GM18517 (cell line): ENCODE results near the gene MLH1.
"Not testable (repeated sequence)": the region's sequence is repeated elsewhere in the genome, so short reads cannot be mapped to it uniquely, and the experiment has no call there.

Experiments used
- ATAC-seq: cut with Tn5 transposase; IDR thresholded peaks from one replicate; pipeline ENCODE4 v1.9.1; 2021; ENCODE audit warnings: mild to moderate bottlenecking, moderate library complexity; ENCODE audit not compliant: unreplicated experiment

MLH1 gene

DNA sequence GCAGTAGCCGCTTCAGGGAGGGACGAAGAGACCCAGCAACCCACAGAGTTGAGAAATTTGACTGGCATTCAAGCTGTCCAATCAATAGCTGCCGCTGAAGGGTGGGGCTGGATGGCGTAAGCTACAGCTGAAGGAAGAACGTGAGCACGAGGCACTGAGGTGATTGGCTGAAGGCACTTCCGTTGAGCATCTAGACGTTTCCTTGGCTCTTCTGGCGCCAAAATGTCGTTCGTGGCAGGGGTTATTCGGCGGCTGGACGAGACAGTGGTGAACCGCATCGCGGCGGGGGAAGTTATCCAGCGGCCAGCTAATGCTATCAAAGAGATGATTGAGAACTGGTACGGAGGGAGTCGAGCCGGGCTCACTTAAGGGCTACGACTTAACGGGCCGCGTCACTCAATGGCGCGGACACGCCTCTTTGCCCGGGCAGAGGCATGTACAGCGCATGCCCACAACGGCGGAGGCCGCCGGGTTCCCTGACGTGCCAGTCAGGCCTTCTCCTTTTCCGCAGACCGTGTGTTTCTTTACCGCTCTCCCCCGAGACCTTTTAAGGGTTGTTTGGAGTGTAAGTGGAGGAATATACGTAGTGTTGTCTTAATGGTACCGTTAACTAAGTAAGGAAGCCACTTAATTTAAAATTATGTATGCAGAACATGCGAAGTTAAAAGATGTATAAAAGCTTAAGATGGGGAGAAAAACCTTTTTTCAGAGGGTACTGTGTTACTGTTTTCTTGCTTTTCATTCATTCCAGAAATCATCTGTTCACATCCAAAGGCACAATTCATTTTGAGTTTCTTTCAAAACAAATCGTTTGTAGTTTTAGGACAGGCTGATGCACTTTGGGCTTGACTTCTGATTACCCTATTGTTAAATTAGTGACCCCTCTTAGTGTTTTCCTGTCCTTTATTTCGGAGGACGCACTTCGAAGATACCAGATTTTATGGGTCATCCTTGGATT, at the start of gene MLH1:
TSS of gene MLH1 (plus strand) at position 193 of the 958 bp plus-strand sequence. CDS start at position 223, 30 bp downstream.
- ATAC-seq: peak; percentile 96

DNA sequence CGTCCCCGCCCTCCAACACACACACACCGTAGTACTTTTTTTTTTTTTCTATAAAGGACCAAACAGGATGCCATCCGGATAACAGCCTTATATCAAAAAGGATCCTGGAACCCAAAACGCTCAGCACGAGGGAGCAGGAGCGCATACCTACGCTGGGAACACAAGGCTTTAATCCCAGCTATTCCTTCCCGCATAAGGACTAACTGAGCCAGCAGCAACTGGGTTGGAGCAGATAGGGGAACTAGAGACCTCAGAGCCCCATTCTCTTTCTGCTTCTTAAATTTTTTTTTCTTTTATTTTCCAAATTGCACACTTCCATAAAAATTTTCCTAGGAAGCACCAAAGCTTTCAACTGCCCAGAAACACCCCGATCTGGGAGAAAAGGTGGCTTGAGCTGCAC, 49.7 kb upstream of the MLH1 start:
- no peak for ATAC-seq

DNA sequence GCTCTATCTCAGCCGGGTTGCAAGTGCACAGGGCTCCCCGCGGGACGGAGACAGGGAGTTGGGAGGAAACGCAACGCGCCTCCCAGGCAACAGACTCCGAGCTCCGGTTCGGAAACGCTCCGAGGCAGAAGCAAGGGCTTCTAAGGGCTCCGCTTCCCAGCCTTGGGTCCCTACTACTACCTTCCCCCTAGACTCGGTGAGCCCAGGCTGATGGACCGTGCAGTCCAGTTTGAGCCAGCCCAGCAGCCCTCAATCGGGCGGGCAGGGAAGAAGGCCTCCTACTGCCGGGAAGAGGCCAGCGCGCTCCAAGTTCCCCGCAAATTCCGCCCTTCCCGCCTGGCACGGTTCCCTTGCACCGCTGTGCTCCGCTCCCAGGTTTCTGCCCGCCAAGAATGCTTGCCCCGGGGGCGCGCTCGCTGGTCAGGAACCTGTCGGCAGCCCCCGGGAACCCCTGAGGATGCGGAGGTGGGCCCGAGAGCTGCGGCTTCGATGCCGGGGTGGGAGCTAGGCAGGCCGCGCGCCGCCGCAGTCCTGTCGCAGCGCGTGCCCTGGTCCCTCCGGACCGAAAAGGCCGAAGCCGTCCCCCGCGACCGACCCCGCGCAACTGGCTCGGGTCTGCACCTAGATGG, 49.2 kb upstream of the MLH1 start:
- peak; percentile 66 for ATAC-seq

DNA sequence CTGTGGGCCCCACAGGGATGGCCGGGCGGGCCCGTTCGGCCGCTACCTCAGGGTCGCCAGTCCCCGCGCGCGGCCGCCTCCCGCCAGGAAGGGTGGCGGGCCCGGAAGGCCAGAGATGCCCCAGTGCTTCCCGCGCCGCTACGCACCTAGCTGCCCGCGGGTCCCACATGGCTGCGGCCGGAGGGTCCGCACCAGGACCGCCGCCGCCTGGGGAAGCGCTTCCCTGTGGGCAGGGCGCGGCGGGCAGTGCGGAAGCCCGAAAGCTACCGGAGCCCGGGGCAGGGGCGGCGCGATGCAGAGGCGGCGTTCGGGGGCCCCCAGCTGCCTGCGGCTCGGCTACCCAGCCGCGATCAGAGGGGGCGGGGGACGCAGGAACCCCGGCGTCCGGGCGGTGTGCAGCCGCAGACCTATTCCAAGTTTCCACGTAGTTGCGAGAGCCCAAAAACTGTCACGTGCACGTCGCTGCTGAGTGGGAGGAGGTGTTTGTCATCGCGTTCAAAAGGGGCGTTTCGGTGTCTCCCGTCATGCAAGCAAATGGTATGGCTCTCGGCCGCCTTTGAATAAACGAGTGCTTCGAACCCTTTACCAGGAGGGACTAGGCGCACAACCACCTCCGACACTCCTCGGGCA, 48.6 kb upstream of the MLH1 start, which contains the start of gene TRANK1:
TSS of gene TRANK1 (minus strand) at position 414 of the 630 bp plus-strand sequence. CDS start at position 169, 245 bp downstream.
- ATAC-seq: peak; percentile 74

DNA sequence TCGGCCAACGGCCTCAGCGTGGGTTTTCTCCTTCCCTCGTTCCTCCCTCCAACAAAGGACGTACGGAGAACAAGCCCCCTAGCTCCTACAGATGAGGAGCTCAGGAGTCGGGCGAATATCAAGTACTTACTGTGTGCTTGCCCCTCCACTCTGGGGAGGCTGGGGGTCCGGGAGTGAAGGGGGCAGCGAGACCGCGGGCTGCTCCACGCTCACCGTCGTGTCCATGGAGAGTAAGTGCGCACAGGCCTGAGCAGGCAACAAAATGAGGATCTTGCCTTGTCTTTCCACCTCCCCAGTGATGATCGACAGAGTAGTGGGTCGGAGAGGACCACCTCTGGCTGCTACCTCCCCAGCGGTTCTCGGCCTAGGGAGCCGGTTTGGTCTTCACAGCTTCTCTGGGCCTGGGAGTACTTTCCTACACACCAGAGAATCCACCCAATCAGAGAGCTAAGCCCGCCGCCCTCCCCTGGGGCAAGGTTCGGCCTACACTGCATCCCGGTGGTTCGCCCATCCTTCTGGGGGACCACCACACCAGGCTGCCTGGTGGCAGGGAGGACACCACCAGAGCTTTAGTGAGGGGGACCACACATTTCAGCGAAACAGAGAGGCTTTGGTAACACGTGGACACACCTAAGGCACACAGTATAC, 47.9 kb upstream of the MLH1 start:
- no peak for ATAC-seq

DNA sequence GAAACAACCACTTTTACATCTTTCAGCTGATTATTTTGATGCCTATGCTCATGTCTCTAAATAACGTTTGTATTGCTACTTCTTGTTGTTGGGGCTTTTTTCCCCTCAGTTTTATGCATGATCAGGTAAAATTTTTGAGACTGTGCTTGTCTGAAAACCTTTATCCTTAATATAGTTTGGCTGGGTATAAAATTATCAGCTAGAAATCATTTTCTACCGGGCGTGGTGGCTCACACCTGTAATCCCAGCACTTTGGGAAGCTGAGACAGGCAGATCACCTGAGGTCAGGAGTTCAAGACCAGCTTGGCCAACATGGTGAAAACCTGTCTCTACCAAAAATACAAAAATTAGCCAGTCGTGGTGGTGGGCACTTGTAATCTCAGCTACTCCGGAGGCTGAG, 45.5 kb upstream of the MLH1 start:
- ATAC-seq: not testable (repeated sequence)

DNA sequence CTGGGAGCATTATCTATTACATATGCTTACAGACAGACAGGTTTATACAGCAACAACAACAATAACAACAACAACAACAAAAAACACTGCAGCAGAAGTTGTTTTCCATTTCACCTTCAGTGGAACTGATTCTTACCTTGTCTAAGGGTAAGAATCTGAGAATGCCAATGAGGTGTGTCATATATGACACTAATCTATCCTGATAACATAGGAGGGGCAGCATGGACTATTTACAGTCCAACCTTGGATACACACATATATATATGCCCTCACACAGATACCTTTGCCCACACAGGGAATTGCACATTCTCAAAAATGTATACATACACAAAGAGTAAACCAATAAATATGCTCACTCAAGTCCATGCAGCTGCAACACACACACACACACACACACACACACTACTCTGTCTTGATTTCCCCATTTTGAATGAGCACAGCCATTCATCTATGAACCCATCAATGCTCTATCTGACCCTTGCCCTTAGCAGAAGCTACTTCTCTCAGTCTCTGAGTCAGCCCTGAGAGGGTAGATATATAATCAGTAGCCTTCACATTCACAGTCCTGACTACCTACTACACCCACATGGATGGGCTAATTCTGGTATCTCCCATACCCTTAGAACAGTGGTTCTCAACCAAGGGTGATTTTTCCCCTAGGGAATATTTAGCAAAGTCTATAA, 38.7 kb upstream of the MLH1 start:
- ATAC-seq: no peak

DNA sequence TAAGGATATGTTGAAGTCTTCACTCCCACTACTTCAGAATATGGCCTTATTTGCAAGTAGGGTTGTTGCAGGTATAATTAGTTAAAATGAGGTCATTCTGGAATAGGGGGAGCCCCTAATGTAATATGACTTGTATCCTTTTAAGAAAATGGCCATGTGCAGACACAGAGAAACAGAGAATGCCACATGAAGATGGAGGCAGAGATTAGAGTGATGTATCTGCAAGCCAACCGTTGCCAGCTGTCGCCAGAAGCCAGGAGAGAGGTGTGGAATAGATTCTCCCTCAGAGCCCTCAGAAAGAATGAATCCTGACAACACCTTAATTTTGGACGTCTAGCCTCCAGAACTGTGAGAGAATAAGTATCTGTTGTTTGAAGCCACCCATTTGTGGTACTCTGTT, 37.2 kb upstream of the MLH1 start:
- no peak for ATAC-seq

DNA sequence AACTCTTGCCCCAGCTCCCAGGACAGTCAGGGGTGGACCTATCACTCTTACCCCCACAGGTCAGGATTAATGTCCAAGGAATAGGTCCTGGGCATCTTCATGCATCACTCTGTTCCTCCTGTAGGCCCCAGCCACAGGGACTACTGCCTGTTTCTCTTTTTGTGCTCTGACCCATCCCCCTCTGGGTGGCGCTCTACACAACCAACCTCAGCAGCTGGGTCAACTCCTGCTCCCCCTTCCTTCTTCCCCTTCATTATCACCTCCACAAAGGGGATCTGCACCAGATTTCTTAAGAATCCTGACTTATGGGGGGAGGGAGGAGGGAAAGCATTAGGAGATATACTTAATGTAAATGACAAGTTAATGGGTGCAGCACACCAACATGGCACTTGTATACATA, 36.3 kb upstream of the MLH1 start:
- no peak for ATAC-seq

DNA sequence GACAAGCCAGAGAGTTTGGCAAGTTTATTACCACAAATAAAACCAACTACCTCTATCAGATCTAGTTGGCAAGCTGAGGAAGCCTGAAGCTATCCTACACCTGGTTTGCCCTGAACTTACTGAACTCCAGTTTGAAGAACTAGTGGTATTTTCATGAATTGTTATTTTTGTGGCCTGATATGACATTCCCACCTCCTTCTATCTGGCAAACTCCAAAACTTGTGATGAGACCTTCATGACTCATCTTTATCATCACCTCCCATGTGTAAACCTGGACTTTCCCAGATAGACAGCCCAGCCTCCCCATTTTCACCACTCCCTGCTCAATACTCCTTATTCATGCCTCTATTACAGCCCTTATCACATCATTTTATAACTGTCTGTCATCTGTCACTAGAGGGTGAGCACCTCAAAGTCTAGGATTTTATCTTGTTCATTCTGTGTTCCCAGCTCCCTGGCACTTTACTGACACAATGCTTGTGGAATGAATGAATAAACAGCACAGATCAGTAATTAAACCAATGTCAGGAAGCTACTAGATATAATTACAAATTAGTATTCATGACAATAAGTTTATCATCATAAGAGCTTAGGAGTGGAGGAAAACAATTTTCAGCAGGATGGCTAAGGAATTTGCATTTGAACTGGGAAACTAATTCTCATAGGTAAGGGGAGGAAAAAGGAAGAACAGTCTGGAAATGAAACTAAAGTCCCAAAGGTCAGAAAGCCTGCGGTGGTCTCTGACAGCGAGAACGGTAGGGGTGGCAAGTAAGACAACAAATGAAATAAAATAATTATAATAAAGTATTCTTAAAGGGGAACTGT, 35.2 kb upstream of the MLH1 start:
- ATAC-seq: no peak

DNA sequence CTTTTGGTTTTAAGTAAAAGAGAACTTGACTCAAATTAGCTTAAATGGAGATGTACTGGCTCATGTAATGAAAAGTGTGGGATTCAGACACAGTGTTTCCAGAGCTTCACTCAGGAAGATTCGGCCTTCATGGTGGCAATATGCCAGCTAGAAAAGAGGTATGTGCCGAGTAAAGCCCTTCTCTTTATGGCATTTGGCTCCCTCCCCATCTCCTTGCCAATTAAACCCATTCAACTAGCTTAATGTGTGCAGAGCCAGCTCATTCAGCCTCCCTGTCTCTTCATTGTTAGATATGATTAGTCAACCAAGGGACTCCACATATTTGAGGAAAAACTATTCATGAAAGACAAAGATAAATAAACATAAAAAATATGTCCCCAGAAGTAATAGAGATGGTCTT, 33.5 kb upstream of the MLH1 start:
- no peak for ATAC-seq

DNA sequence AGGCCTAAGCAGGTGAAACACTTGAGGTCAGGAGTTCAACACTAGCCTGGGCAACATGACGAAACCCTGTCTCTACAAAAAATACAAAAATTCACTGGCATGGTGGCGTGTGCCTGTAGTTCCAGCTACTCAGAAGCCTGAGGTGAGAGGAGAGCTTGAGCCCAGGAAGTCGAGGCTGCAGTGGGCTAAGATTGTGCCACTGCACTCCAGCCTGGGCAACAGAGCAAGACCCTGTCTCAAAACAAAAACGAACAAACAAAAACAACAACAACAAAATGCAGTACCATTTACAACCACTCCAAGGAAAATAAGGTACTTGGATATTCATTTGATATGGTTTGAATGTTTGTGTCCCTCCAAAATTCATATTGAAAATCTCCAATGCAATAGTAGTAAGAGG, 32.8 kb upstream of the MLH1 start:
- no peak for ATAC-seq

DNA sequence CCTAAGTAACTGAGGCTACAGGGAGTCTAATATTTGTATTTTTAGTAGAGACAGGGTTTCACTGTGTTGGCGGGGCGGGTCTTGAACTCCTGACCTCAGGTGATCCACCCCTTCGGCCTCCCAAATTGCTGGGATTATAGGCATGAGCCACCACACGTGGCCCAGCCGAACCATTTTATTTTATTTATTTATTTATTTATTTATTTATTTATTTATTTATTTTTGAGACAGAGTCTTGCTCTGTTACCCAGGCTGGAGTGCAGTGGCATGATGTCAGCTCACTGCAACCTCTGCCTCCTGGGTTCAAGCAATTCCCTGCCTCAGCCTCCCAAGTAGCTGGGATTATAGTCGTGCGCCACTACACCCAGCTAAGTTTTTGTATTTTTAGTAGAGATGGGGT, 30.3 kb upstream of the MLH1 start:
- ATAC-seq: not testable (repeated sequence)

DNA sequence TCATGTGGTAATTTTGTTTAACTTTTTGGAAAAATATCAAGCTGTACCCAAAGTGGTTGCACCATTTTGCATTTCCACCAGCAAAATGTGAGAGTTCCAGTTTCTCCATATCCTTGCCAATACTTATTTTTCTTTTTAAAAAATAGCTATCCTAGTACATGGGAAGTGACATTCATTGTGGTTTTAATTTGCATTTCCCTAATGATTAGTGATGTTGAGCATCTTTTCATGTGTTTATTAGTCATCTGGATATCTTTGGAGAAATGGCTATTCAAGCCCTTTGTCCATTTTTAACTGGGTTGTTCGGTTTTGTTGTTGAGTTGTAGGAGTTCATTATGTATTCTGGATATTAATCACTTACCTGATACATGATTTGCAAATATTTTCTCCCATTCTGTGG, 29.0 kb upstream of the MLH1 start:
- no peak for ATAC-seq

DNA sequence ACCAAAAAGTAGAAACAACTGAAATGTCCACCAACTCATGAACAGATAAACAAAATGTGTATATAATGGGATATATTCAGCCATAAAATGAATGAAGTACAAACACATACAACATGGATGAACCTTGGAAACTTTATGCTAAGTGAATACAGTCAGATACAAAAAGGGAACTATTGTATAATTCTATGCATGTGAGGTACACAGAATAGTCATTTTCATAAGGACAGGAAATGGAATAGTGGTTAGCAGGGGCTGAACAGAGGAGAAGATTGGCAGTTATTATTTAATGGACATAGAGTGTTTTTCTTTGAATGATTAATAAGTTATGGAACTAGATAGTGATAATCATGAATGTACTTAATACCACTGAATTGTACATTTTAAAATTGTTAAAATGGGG, 28.5 kb upstream of the MLH1 start:
- no peak for ATAC-seq

DNA sequence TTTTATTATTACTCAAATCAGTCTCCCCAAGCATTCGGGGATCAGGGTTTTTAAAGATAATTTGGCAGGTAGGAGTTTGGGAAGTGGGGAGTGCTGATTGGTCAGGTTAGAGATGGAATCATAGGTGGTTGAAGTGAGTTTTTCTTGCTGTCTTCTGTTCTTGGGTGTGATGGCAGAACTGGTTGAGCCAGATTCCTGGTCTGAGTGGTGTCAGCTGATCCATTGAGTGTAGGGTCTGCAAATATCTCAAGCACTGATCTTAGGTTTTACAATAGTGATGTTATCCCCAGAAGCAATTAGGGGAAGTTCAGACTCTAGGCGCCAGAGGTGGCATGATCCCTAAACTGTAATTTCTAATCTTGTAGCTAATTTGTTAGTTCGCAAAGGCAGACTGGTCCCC, 27.9 kb upstream of the MLH1 start:
- no peak for ATAC-seq

DNA sequence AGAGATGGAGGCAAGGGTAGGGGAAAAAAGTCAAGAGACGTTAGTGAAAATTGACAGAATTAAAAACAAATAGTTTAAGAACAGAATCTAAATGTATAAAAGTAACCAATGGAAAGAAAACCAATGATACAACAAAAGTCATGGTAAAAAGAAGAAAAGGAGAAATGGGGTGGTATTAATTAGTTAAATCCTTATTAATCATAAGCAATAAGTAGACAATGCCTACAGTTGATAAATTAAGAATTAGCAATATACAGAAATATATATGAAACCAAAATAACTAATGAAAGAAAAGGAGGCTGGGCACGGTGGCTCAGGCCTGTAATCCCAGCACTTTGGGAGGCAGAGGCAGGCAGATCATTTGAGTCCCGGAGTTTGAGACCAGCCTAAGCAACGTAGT, 24.2 kb upstream of the MLH1 start:
- ATAC-seq: no peak

DNA sequence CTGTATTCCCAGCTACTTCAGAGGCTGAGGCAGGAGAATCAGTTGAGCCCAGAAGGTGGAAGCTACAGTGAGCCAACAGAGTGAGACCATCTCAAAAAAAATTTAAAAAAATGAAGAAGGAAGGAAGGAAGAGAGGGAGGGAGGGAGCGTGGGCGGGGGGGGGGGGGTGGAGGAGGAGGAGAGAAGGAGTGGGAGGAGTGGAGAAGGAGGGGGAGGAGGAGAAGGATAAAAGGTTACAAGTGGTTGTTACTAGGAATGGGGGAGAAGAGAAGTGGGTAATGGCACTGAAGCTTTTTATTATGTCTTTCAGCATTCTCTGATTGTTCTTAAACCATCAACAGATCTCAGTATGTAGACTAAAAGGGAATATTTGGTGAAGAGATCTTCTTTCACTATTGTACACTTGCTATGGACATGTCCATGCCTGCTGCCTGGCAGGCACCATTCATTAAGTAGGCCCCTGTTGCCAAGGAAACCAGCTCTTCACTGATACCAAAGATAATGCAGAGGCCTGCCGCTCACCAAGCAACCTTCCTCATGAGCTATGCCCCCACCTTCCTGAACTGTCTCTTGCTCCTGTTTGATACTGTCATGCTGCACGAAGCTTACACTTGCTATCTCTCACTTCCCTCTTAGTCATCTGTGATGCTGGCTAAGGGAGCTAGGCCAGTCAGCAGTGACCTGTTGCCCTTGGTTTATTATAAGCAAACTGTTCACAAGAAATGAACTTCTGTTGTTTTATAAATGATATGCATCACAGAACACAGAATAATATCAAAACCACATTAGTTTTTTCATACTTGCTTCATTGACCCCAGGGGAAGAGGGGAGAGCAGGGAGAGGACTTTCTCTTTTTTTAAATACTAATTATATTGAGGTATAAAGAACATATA, 23.5 kb upstream of the MLH1 start:
- ATAC-seq: peak; percentile 100

DNA sequence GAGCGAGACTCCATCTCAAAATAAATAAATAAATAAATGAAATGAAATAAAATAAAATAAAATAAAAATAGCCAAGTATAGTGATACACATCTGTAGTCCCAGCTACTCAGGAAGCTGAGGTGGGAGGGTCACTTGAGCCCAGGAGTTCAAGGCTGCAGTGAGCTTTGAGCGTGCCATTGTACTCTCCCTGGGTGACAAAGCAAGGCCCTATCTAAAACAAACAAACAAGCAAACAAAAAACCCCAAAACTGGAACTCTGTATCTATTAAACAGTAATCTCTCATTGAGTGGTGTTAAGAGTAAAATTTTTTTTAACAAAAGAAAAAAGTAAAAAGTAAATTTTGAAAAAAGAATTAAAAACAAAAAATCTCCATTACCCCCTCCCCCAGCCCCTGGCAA, 21.2 kb upstream of the MLH1 start:
- ATAC-seq: no peak
